Dedifferentiated amniotic fluid mesenchymal stem cell (primary cell): Measurements from ENCODE around the gene YWHAE.
"Not testable (repeated sequence)": the region's sequence is repeated elsewhere in the genome, so short reads cannot be mapped to it uniquely, and the experiment has no call there.

Source experiments
- DNase-seq: peaks from one replicate; pipeline ENCODE4 v3.0.0-alpha.2; 2016; ENCODE audit errors: extremely low spot score

The YWHAE gene

DNA sequence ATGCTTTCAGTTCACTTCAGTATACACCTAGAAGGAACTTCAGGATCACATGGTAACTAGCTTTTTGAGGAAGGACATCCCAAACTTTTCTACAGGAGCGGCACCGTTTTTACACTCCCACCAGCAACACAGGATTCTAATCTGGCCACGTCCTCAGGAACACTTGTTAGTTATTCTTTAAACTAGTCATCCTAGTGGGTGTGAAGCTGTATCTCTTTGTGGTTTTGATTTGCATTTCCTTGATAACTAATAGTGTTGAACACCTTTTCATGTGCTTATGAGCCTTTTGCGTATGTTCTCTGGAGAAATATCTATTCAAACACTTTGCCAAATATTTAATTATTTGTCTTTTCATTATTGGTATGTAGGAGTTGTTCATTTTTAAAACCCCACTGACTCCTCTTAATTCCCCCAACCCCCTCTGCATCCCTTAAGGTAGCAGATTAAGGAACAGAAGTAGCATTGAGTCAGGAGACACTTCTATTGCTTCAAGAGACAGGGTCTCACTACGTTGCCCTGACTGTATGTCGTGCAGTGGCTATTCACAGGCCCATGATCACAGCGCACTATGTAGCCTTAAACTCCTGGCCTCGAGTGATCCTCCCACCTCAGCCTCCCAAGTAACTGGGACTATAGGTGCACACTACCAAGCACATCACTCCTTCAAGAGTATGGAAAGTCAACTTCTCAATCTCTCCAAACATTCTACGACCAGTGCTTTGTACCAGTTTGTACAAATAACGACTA lies 25.4 kb downstream of the YWHAE start:
- DNase-seq: no peak

GRCh38 chr17:1373707-1374237 lies 26.2 kb downstream of the YWHAE start:
- no peak for DNase-seq

DNA sequence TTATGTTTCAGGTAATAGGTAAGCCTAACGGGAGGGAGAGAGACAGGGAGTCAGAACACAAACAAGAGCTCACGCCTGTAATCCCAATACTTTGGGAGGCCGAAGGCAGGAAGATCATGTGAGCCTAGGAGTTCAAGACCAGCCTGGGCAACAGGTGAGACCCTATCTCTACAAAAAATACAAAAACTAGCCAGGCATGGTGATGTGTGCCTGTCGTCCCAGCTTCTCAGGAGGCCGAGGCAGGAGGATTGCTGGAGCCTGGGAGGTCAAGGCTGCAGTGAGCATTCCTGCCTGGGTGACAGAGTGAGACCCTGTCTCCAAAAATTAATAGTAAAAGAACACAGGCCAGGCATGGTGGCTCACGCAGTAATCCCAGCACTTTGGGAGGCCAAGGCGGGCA lies 27.4 kb downstream of the YWHAE start:
- no peak for DNase-seq

- no peak for DNase-seq
These were observed 28.0 kb downstream of the YWHAE start for GRCh38 chr17:1371893-1372590.

DNA sequence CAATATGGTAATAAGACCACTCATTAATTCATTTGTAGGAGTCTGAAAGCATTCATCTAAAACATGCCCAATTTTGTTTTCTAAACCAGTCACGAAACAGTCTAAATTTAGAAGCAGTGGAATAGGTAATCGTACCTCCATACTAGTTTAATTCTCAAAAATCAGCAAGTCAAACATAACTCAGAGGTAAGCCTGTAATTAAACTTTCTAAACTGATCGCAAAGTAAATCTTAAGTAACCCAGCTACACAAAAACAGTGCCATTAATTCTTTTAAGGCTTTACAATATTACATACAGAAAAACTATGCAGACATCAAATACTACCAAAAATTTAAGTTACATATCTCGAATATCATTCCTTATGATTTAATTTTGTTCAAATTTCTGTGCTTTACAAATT lies 31.4 kb downstream of the YWHAE start:
- DNase-seq: no peak

- DNase-seq: no peak
These were observed 32.7 kb downstream of the YWHAE start for GRCh38 chr17:1367351-1367745.

GRCh38 chr17:1366234-1366633 lies 33.8 kb downstream of the YWHAE start:
- DNase-seq: no peak

DNA sequence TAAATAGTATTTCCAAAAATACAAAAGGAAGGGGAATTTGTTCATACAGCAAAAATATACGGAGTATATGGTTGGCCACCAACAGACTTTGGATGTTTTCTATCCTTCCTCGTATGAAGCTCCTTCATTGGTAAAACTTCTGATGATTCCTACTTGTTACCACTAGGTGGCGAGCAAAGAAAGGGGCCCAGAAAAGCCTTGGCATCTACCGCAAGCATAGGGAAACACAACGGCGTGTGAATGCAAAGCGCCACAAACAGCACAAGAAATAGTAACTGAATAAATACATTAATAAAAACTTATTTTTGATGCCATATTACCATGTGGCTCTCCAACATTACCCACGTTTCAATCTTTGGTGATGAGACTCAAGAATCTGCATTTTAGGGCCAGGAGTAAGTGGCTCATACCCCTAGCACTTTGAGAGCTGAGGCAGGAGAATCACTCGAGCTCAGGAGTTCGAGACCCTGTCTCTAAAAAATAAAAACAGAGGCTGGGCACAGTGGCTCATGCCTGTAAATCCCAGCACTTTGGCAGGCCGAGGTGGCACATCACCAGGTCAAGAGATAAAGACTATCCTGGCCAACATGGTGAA lies 34.5 kb downstream of the YWHAE start:
- peak; percentile 90 for DNase-seq

DNA sequence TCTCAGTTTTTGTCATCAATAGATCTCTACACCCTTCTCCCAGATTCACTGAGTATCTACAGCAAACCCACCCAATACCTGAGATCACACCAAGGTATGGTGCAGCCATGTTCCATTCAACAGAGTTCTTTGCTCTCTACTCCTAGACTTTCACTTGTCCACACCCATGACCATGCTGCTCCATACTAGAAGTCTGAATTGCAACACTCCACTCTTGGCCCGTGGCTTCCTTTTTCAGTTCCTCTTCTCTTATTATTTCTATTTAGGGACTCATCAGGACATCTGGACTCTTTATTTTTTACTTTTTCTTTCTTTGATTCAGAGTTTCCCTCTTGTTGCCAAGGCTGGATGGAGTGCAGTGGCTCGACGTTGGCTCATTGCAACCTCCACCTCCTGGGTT lies 37.1 kb downstream of the YWHAE start:
- DNase-seq: no peak

- DNase-seq: no peak
These were observed 37.8 kb downstream of the YWHAE start for GRCh38 chr17:1362065-1362848.

DNA sequence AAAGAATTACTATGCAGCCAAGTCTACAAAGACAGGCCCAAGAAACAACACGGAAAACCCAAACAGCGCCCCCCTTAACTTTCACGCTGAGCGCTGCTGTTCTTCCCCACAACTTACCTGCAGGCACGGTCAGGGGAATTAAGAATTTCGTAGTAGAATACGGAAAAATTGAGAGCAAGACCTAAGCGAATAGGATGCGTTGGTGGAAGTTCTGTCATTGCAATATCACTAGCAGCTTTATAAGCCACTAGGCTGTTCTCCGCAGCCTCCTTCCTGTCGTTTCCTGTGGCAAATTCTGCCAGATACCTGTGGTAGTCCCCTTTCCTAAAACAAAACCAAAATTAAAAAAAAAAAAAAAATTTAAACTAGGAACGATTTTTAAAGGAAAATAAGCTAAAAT lies 39.0 kb downstream of the YWHAE start:
- DNase-seq: no peak

DNA sequence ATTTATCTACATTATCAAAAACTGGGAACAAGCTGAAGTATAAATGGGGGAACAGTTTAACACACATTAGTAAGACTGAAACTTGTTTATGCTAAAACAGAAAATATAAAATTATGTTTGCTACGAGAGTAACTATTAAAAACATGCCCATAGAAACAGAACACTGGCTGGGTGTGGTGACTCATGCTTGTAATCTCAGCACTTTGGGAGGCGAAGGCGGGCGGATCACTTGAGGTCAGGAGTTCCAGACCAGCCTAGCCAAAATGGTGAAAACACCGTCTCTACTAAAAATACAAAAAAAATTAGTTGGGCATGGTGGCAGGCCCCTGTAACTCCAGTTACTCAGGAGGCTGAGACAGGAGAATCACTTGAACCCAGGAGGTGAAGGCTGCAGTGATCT lies 39.7 kb downstream of the YWHAE start:
- DNase-seq: not testable (repeated sequence)

DNA sequence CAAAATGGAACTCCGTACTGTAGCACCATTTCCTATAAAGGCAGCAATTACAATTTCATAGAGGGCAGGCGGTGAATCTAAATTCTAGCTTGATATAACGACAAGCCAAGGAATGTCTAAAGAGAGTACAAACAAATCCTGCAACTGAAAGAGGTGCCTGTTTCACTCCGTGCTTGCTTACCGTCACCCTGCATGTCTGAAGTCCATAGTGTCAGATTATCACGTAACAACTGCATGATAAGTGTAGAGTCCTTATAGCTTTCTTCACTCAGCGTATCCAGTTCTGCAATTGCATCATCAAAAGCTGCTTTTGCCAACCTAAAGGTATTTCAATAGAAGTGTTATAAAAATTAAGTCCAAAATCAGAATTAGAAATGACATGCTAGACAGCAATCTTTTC lies 46.0 kb downstream of the YWHAE start:
- no peak for DNase-seq

- not testable (repeated sequence) for DNase-seq
These were observed 47.5 kb downstream of the YWHAE start for GRCh38 chr17:1352530-1352929.

- no peak for DNase-seq
These were observed 48.1 kb downstream of the YWHAE start for GRCh38 chr17:1351971-1352370.

DNA sequence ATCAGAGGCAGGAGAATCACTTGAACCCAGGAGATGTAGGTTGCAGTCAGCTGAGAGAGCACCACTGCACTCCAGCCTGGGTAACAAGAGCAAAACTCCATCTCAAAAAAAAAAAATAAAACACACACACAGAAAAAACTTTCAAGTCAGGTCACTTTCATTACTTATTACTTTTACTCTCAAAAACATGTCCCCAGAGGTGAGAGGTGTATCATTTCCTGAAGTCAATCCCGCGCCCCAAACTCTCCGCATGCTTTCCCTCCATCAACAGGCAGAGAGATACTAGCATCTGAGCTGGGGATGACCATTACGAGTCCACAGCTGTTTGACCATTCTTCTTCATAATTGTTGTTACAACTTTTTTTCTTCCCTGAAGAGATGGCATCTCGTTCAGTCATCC lies 48.7 kb downstream of the YWHAE start:
- no peak for DNase-seq

GRCh38 chr17:1347589-1348323 lies 52.3 kb downstream of the YWHAE start:
- no peak for DNase-seq

DNA sequence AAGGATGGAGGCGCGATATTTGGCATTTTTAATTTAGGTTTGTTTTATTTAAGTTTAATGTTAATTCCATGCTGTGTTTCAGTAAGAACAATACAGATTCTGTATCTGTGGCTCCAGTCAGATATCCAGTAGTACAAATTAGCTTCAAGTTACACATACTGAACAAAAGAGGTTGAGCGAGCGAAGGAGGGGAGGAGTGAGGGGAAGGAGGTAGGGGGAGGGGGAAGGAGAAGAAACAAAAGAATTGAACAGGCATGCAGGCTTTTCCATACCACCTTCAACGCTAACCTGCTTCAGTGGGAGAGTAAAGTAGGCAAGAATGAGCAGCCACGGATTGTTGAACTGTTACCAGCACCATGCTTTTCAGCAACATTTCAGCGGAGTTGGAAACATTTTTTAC lies 55.5 kb downstream of the YWHAE start:
- no peak for DNase-seq

DNA sequence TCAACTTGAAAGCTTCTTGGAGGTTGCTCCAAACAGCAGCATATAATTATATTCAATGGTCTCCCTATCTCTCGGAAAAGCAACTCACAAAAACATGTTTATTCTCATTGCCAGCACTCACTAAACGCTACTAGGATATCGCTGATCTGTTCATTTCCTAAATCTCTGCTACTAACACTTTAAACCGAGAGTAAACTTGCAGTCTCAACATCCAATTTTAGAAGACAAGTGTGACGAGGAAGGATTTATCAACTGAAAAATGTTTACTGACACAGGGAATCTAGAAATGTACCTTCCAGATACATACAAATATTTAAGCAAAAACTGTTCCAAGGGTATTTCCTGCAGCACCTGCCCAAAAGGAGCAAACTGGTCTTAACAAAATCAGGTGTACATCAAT lies 56.5 kb downstream of the YWHAE start:
- no peak for DNase-seq

- no peak for DNase-seq
These were observed 59.7 kb downstream of the YWHAE start for GRCh38 chr17:1340371-1340770.

DNA sequence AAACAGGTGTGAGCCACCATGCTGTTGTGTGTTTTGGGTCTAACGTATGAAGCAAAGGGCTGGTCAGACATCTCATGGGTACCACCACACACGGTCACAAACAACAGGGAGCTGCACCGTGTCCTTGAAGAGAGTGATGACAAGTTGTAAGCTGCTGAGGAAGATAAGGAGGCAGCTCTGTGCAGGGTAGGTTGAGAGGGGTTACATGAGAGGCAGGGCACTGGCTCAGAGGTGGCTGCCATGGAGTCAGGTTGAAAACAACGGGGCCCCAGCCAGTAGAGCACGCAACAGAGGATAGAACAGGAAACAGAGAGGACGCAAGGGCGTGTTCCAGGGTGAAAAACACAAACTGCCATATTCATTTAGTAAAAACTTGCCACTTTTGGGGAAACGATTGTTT lies 68.3 kb downstream of the YWHAE start:
- no peak for DNase-seq
